Measurements from ENCODE around the gene WBP1L. TPM values are rescaled to one million over a fixed set of nuclear protein-coding genes. Genes with fewer than 3 reads are reported as not detected.

WBP1L gene
- total RNA-seq, 1 donor from 2014 or later: 38.9 TPM

GRCh38 chr10:102778781-102779180 is 35.0 kb downstream of the WBP1L start:
- no peak for DNase-seq (ENCODE audit: low read depth in 2 of 2)

DNA sequence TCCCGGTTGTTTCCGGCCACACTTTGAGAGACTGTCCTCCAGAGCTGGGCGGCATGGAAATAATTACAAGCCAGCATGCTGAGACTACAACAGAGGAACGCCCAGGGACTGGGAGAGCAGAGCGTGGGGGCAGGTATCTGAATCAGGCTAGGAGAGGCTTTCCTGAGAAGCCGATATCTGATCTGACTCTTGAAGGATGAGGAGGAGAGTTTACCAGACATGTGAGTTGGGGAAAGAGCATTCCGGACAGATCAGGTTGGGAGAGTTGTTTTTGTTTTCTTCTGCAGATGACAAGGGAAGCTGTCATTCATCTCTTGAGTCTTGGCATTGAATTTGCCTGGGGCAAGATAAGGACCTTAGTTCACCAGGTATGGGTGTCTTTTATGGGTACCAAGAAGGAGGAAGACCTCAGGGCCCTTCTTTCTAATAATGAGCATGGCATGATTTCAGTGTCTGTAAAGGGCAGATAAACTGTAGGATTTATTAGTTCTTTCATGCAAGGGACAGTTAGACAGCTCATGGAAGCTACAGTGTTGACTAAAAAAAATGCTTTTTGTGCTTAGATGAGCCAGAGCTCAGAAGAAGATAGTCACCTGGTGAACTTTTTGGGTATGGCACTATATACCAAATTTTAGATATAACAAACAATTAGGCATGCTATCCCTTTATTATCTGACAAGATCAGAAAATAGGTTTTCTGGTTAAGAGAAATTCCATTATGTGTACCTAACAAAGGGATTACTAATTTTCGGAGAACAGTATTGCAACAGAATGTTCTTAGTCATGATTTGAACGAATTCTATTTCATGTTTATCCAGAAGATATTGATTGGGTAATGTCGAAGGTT is 36.2 kb downstream of the WBP1L start:
- no peak for DNase-seq (ENCODE audit: low read depth in 2 of 2)

- DNase-seq (ENCODE audit: low read depth in 2 of 2): no peak
Measured at GRCh38 chr10:102780527-102780808, 36.7 kb downstream of the WBP1L start.

GRCh38 chr10:102781090-102781920 is 37.6 kb downstream of the WBP1L start:
- DNase-seq (ENCODE audit: low read depth in 2 of 2): peak in 1 of 2 donors; percentile 29

- DNase-seq (ENCODE audit: low read depth in 2 of 2): peak; percentile 81 to 96
Measured at GRCh38 chr10:102781921-102782557, 38.3 kb downstream of the WBP1L start.

DNA sequence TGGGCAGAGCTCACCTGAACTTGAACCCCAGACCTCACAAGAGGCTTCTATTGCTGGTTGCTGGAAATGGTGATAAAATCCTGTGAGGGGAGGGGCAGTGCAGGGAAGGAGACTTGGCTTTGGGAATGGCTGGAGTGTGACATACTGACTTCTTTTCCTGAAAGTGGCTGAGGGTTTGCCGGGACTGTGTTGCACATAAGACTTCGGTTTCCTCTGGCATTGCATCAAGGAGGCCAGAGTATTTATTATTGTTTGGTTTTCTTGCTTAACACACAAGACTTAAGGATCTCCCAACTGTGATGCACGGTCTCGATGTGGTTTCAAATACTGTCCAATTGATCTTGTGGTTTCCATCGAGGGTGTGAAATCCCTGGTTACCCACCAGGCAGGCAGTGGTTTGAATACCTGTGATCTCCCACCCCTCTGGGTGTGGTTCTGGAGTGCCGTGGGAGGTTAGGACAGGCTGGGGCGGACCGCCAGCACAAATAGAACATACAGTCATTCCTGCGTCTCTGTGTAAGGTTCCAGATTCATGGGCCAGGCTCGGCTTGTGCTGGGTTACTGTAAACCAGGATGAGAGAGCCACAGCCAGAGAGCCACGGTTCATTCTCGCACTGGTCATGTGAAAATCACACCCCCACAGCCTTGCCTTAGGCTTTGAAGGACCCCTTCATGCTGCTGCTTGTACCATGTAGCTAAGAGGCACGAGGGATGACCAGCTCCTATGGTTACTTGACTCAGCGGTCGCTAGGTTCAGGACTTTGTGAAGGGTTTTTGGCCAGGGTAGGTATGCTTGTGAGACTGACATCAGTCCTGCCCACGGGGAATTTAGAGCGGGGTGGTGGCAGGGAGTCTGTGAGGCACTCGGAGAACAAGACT is 39.2 kb downstream of the WBP1L start:
- DNase-seq (ENCODE audit: low read depth in 2 of 2): peak; percentile 90 to 92

- peak in 1 of 2 donors; percentile 81 for DNase-seq (ENCODE audit: low read depth in 2 of 2)
Measured at GRCh38 chr10:102783568-102783967, 39.8 kb downstream of the WBP1L start.

DNA sequence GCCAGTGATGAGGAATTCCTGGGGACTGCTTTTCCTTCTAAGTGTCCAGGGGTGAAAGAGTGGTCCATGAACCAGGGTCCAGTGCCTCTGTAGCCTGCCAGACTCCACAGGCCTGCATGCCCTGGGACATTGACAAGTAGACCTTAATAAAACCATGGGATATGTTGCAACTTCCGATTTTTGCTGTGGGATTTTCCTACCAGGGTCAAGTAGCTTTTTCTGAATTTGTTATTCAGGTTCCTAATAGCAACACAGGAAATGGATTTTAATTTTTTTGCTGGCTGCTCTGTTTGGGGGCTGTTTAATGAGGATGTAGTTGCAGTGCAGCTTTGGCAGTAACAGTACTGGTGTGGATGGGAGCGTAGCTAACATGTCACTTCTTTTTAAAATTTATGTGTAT is 42.1 kb downstream of the WBP1L start:
- DNase-seq (ENCODE audit: low read depth in 2 of 2): peak; percentile 96 to 98

- no peak for DNase-seq (ENCODE audit: low read depth in 2 of 2)
Measured at GRCh38 chr10:102791754-102792395, 48.1 kb downstream of the WBP1L start.

GRCh38 chr10:102795453-102796406 is 52.0 kb downstream of the WBP1L start:
- DNase-seq (ENCODE audit: low read depth in 2 of 2): no peak

DNA sequence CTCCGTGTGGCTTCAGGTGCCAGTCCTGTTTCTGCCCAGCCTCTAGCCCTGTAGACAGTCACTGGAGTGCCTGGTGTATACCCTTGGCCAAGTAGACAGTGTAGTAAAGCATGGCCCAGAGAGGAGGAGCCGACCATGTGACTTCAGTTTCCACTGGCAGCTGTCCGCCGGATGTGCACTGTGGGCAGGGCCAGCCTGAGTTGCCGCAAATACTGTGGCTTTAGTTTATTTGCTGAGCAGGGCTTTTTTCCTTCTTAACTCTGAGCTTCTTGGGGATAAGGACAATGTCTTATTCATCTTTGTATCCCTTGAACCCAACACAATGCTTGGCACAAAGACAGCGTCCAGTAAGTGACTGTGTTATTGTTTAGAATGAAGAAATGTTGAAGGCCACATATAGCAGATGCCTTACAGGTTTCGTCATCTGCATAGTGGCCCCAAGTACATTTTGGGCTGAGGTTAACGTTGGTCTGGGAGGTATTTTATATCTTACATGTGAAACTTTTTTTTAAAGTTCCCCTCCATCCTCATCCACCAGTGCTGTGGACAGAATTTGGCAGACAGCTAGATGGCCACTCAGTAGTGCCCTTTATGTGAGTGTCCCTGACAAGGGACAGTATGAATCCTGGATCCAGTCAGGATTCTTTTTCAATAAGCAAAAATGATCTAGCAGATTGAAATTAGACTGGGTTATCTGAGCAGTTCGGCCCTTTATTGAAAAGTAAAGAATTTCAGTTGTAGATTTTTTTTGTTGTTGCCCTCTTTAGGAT is 52.8 kb downstream of the WBP1L start:
- DNase-seq (ENCODE audit: low read depth in 2 of 2): peak; percentile 79 to 93

GRCh38 chr10:102799691-102800471 is 56.1 kb downstream of the WBP1L start:
- peak; percentile 45 to 58 for DNase-seq (ENCODE audit: low read depth in 2 of 2)

DNA sequence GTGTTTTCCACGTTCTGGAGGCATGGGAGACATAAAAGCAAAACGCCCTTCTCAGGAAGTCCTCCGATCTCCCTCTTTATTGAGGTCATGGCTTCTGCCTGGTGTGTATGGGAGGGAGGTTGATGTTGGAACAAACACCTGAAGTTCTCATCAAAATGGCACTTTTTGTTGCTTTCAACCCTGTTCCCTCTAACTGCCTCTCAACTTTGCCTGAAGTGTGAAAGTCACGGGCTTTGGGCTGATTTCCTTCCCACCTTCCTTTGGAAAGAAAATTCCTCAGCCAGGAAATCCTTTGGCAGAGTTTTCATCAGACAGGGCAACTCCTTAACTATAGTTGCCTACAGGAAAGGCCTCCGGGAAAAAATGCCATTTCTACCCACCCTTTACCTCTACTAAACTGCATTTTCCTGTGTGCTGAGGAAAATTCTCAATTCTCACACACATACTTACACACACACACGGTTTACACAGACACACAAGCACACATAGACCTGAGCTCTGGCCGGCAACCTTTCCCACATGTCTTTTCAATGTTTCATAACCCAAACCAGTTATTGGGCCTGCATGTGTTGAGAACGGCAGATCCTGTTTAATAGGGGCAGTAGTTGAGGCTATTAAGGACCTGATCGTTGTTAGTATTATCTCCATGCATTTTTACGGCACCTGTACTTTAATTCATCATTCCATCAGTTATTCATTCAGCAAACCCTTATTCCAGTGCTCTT is 57.0 kb downstream of the WBP1L start:
- peak; percentile 52 to 69 for DNase-seq (ENCODE audit: low read depth in 2 of 2)

GRCh38 chr10:102801496-102801895 is 57.7 kb downstream of the WBP1L start:
- peak in 1 of 2 donors; percentile 58 for DNase-seq (ENCODE audit: low read depth in 2 of 2)

DNA sequence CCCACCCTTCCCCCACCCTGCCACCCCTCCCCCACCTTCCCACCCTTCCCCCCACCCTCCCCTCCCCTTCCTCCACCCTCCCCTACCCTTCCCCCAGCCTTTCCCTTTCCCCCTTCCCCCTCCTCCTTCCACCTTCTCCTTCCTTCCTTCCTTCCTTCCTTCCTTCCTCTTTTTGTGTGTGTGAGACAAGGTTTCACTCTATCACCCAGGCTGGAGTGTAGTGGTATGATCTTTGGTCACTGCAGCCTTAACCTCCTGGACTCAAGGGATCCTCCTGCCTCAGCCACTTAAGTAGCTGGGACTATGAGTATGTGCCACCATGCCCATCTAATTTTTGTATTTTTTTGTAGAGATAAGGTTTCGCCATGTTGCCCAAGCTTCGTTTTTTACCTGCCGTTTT is 58.2 kb downstream of the WBP1L start:
- no peak for DNase-seq (ENCODE audit: low read depth in 2 of 2)

DNA sequence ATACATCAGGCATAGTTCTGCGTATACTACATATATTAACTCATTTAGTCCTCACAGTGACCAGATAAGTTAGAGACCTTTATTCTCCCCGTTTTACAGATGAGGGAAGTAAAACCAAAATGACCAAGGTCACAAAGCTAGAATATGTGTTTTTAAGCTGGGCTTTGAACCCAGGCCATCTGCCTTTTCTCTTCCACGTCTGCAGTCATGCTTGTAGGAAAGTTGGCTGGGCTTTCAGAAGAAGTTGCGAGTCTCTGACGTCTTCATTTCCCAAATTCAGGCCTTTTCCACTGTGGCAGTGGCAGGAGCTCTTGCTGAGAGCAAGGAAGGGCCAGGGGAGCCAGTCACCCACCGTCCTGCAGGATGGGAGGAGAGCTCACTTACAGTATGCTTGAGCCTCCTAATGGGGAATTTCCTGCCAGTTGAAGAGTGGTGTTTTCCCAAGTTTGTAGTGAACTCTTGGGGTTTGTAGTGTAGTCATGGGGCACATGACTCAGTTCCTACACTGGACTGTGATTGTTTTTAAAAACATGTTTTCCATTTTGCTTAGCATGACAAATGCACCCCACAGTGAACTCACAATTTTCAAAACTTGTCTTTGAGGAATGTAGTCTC is 59.3 kb downstream of the WBP1L start:
- DNase-seq (ENCODE audit: low read depth in 2 of 2): peak; percentile 90 to 100

Data from lung microvascular endothelial cell (primary cell).